Lower leg skin (tissue), 4 donors: ENCODE data around the gene CASTOR1. TPM values are rescaled to one million over a fixed set of nuclear protein-coding genes. Genes with fewer than 3 reads are reported as not detected.

Source experiments
- DNase-seq, 2 donors: peaks; one replicate each; pipeline ENCODE4 v3.0.0-alpha.2; 2019; ENCODE audit warnings: low spot score in 2 of 2
- H3K4me3 ChIP-seq: fragments of 200-600 bp; sonication (generic); 2 replicates; pipeline ENCODE4 v1.5.1; 2017; ENCODE audit warnings: mild to moderate bottlenecking, low read depth; ENCODE audit not compliant: poor library complexity, severe bottlenecking
- POLR2A ChIP-seq, 2 donors: fragments of 450-650 bp; IDR thresholded peaks; one replicate each; pipeline ENCODE4 v1.6.1; 2016 to 2017; ENCODE audit warnings: antibody characterized with exemption in 2 of 2, mild to moderate bottlenecking in 1 of 2, moderate library complexity in 1 of 2
- WGBS, 2 donors: methylation state at CpG; one replicate each; pipeline ENCODE4 v1.1.5; 2018; 5-methylcytosine and 5-hydroxymethylcytosine counted together
- intact Hi-C: fragments of 100-400 bp; cut with DNase I; formaldehyde crosslinking; loops from one replicate; pipeline ENCODE4 v1.15.0; 2023; ENCODE audit warnings: low total_unique reads
- total RNA-seq, 4 donors: library from RNA; depleted of rRNA; stranded (reverse); fragments of >200 nt; gene quantifications; one replicate each; pipeline ENCODE4 v1.1.0, GENCODE V29; 2016
- TF ChIP-seq, protein P1 (sequence below), 3 donors: fragments of 450-650 bp; IDR thresholded peaks; one replicate each; pipeline ENCODE4 v1.5.1; 2016; ENCODE audit warnings: antibody characterized with exemption in 3 of 3, mild to moderate bottlenecking in 3 of 3, moderate library complexity in 2 of 3

CASTOR1 gene
- total RNA-seq, 4 donors from 2014 or later, result 16.3 to 38.1 (median 22.6) TPM

DNA sequence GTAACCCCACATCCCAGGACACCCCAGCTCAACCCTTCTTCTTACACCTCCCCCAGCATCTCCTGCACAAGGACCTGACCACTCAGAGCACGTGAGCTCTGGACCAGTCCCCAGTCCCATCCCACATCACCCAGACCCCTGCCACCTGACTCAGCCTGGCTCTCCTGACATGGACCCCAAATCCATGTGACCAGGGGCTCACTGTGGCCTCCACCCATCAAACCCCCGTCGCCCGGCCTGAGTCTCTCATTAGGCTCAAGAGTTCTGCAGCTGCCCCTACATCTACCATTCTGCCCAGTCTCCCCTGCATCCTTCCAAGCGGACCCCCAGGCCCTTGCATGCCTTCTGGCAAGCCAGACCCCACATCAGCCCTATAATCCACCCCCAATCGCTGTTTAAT is 40.8 kb downstream of the CASTOR1 start:
- H3K4me3 ChIP-seq, result no peak overlapping the region
- intact Hi-C loops, result no loop called here
- TF ChIP-seq, protein P1, sequence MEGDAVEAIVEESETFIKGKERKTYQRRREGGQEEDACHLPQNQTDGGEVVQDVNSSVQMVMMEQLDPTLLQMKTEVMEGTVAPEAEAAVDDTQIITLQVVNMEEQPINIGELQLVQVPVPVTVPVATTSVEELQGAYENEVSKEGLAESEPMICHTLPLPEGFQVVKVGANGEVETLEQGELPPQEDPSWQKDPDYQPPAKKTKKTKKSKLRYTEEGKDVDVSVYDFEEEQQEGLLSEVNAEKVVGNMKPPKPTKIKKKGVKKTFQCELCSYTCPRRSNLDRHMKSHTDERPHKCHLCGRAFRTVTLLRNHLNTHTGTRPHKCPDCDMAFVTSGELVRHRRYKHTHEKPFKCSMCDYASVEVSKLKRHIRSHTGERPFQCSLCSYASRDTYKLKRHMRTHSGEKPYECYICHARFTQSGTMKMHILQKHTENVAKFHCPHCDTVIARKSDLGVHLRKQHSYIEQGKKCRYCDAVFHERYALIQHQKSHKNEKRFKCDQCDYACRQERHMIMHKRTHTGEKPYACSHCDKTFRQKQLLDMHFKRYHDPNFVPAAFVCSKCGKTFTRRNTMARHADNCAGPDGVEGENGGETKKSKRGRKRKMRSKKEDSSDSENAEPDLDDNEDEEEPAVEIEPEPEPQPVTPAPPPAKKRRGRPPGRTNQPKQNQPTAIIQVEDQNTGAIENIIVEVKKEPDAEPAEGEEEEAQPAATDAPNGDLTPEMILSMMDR (IDR thresholded peaks at IDR 0.05), result no peak
- TF ChIP-seq POLR2A (IDR thresholded peaks at IDR 0.05), result no peak
- DNase-seq, result peak in 1 of 2 donors; percentile 74
- WGBS, 2 donors, result 84 to 87% methylated on average over 6 of the region's 6 CpGs

DNA sequence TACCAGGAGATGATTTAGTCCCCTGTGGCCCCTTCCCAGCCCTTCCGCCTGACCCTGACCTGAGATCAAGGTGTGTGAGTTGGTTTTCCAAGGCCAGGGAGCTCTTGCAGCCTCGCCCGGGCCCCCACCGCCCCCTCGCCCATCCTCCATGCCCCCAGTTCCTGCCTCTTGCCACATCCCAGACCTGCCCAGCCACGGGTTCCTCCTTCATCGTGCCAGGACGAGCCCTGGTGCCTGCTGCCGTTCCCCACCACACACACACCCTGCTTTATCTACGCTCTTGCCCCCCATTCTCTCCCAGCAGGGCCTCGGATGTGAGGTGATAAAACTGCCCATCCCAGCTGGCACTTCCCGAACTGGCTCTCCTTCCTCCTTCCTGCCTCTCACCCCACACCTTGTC is 41.3 kb downstream of the CASTOR1 start:
- no peak overlapping the region for H3K4me3 ChIP-seq
- 69 to 81% methylated on average over 12 of the region's 12 CpGs for WGBS, 2 donors
- TF ChIP-seq, protein P1 (IDR thresholded peaks at IDR 0.05), result no peak
- TF ChIP-seq POLR2A (IDR thresholded peaks at IDR 0.05), result no peak
- no peak for DNase-seq
- intact Hi-C loops, result no loop called here

DNA sequence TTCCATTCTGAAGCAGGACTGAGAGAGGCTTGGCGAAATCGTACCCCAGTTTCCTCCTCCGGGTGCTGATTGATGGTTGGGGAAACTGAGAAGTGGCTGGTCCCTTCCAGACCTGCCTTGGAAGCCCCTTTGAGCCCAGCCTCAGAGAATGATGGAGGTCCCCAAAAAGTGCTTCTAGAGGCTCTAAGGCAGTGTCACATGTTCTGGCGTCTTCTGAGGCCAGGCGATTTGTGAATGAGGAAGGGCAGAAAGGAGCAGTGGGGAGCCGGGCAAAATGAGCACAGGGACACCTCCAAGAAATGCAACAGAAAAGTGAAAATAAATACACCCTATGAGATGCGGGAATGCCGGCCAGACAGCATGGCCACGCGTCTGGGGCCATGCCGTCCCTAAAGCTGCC is 41.7 kb downstream of the CASTOR1 start:
- TF ChIP-seq, protein P1 (IDR thresholded peaks at IDR 0.05), result no peak
- TF ChIP-seq POLR2A (IDR thresholded peaks at IDR 0.05), result no peak
- no peak for DNase-seq
- intact Hi-C loops, result no loop called here
- no peak overlapping the region for H3K4me3 ChIP-seq
- WGBS, 2 donors, result 75 to 81% methylated on average over 11 of the region's 11 CpGs

DNA sequence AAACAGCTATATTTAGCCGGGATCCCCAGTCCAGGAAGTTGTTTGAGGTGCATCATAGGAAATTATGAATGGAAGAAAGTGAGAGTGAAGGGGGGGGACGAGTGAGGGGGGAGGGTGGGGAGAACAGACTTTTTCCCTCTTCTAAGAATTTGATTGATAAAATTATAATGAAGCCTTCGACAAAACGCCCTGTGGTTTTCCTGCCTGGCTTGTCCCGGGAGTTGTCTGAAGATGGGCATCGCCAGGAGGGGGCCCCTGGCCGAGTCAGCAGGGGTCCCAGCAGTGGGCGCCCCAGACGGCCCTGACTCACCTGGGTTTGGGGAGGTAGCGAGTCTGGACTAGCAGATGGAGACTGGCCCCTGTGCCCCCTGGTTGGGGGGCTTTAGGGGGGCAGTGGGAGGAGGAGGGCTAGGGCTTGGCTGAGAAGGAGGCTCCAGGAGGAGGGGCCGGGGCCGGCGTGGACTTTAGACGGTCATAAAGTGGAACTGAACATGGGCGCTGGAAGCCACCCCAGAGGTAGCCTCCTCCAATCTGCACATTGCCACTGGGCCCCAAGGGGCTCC is 42.4 kb downstream of the CASTOR1 start:
- 20% methylated on average over 15 of the region's 15 CpGs for WGBS, 2 donors
- H3K4me3 ChIP-seq, result no peak overlapping the region
- no peak for TF ChIP-seq POLR2A (IDR thresholded peaks at IDR 0.05)
- TF ChIP-seq, protein P1 (IDR thresholded peaks at IDR 0.05), result no peak
- DNase-seq, result no peak
- intact Hi-C loops, result no loop called here

DNA sequence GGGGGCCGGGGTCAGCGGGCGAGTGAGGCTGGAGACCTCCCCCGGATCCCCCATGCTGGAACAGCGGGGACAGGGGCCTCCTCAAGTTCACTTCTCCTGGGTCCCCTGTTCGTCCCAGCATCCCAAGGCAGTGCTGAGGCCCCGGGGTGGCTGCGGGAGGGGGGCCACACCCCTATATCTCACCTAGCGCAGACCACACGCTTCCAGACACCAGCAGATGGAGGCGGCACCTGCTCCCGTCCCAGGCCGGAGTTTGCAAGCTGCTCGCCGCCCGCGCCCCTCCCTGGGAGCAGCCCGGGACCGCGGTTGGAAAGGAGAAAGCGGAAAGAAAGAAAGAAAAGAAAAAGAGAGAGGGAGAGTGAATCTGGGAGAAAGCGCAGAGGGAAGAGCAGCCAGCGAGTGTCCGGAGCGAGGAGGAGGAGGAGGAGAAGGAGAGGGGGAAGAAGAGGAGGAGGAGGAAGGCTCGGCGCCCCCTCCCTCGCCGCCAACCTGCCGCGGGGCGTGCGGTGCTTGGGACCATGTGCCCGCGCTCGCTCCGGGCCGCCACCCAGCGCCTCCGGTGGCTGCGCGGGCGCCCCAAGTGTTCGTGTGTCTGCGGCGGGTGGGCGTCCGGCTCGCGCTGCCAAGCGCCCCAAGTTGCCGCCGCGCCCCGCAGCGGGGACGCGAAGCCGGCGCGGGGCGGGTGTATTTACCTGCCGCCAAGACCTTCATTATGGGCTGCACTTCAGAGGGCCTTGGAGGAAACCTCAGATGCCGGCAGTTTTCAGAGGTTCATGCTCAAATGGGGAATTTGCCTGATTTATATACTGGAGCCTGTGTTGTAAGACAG is 43.1 kb downstream of the CASTOR1 start, which contains the start of gene LIF:
Gene LIF (minus strand): TSS at position 775 of the 829 bp plus-strand sequence. CDS start 64 bp downstream, at position 711.
- DNase-seq, result no peak
- H3K4me3 ChIP-seq, result peak within 1 kb of the TSS; percentile 44

More for the DNA sequence above, 43.1 kb downstream of the CASTOR1 start, which contains the start of gene LIF:
- no peak for TF ChIP-seq POLR2A (IDR thresholded peaks at IDR 0.05)
- TF ChIP-seq, protein P1 (IDR thresholded peaks at IDR 0.05), result no peak
- 0 to 2% methylated on average over 52 to 62 of the region's 64 CpGs for WGBS, 2 donors
- intact Hi-C loops, result no loop called here
